Suprapubic skin (tissue), 4 donors: ENCODE data around the gene PLEKHB2. TPM values are rescaled to one million over a fixed set of nuclear protein-coding genes. Genes with fewer than 3 reads are reported as not detected.
"Not testable (repeated sequence)": the region's sequence is repeated elsewhere in the genome, so short reads cannot be mapped to it uniquely, and the experiment has no call there.

ENCODE experiments used
- DNase-seq, 2 donors: peaks; one replicate each; pipeline ENCODE4 v3.0.0-alpha.2; 2019; ENCODE audit warnings: low spot score in 2 of 2
- H3K27ac ChIP-seq: fragments of 200-600 bp; sonication (generic); one replicate; pipeline ENCODE4 v1.5.1; 2019
- H3K27me3 ChIP-seq: fragments of 200-600 bp; sonication (generic); one replicate; pipeline ENCODE4 v1.5.1; 2019
- H3K36me3 ChIP-seq: fragments of 200-600 bp; sonication (generic); one replicate; pipeline ENCODE4 v1.5.1; 2019
- H3K4me1 ChIP-seq: fragments of 200-600 bp; sonication (generic); one replicate; pipeline ENCODE4 v1.5.1; 2019
- H3K4me3 ChIP-seq: fragments of 200-600 bp; sonication (generic); one replicate; pipeline ENCODE4 v1.5.1; 2019; ENCODE audit warnings: mild to moderate bottlenecking
- H3K9me3 ChIP-seq: fragments of 200-600 bp; sonication (generic); one replicate; pipeline ENCODE4 v1.5.1; 2019
- CTCF ChIP-seq, 2 donors: fragments of 200-600 bp in 1 of 2; fragments of 450-650 bp in 1 of 2; sonication (generic) in 1 of 2; IDR thresholded peaks; one replicate each; pipeline ENCODE4 v1.5.1; 2016 to 2019; ENCODE audit warnings: antibody characterized with exemption in 2 of 2, mild to moderate bottlenecking in 1 of 2, moderate library complexity in 1 of 2
- EP300 ChIP-seq: sonication (generic); formaldehyde crosslinking; IDR thresholded peaks from one replicate; pipeline ENCODE4 v1.6.1; 2017; ENCODE audit warnings: antibody characterized with exemption
- POLR2A ChIP-seq, 2 donors: fragments of 450-650 bp; IDR thresholded peaks; one replicate each; pipeline ENCODE4 v1.6.1; 2017; ENCODE audit warnings: antibody characterized with exemption in 2 of 2, mild to moderate bottlenecking in 2 of 2, moderate library complexity in 2 of 2
- POLR2AphosphoS5 ChIP-seq, 3 donors: sonication (generic); formaldehyde crosslinking; IDR thresholded peaks; one replicate each; pipeline ENCODE4 v1.6.1; 2017; ENCODE audit warnings: antibody characterized with exemption in 3 of 3
- WGBS: methylation state at CpG from one replicate; pipeline ENCODE4 v1.1.5; 2018; 5-methylcytosine and 5-hydroxymethylcytosine counted together
- total RNA-seq, 4 donors: library from RNA; depleted of rRNA; stranded (reverse); fragments of >200 nt; gene quantifications; one replicate each; pipeline ENCODE4 v1.1.0, GENCODE V29; 2016

PLEKHB2 gene
- total RNA-seq, 4 donors from 2014 or later: 44.9 to 59.9 (median 54.4) TPM

GRCh38 chr2:131145040-131145439 is 39.9 kb downstream of the PLEKHB2 start:
- peaks cover 84% of the 10 kb centered on the region for H3K36me3 ChIP-seq
- no peak overlapping the region for H3K27ac ChIP-seq
- H3K4me1 ChIP-seq: no peaks in the 10 kb centered on the region
- no peaks in the 10 kb centered on the region for H3K9me3 ChIP-seq
- WGBS: 100% methylated on average over 2 of the region's 2 CpGs
- no peak for TF ChIP-seq EP300
- TF ChIP-seq POLR2A (IDR thresholded peaks at IDR 0.05): no peak
- TF ChIP-seq CTCF (IDR thresholded peaks at IDR 0.05): no peak
- no peak for TF ChIP-seq POLR2AphosphoS5 (IDR thresholded peaks at IDR 0.05)
- DNase-seq: no peak
- H3K4me3 ChIP-seq: no peak overlapping the region
- no peaks in the 10 kb centered on the region for H3K27me3 ChIP-seq

GRCh38 chr2:131146231-131146630 is 41.1 kb downstream of the PLEKHB2 start:
- Histone ChIP-seq H3K27me3 (no peaks in the 10 kb centered on the region), H3K9me3 (no peaks in the 10 kb centered on the region), H3K4me3 (no peak overlapping the region), H3K36me3 (peaks cover 82% of the 10 kb centered on the region), H3K27ac (no peak overlapping the region), H3K4me1 (no peaks in the 10 kb centered on the region)
- TF ChIP-seq POLR2A (IDR thresholded peaks at IDR 0.05) (no peak), CTCF (IDR thresholded peaks at IDR 0.05) (no peak)
- no peak for DNase-seq
- 88% methylated on average over 7 of the region's 7 CpGs for WGBS

- Histone ChIP-seq H3K27ac (no peak overlapping the region), H3K27me3 (no peaks in the 10 kb centered on the region), H3K4me1 (no peaks in the 10 kb centered on the region), H3K9me3 (no peaks in the 10 kb centered on the region), H3K36me3 (peaks cover 77% of the 10 kb centered on the region), H3K4me3 (no peak overlapping the region)
- 77% methylated on average over 1 of the region's 1 CpG for WGBS
- TF ChIP-seq EP300 (no peak), POLR2AphosphoS5 (IDR thresholded peaks at IDR 0.05) (no peak), POLR2A (IDR thresholded peaks at IDR 0.05) (no peak), CTCF (IDR thresholded peaks at IDR 0.05) (no peak)
- DNase-seq: no peak
Measured at GRCh38 chr2:131146749-131147148, 41.6 kb downstream of the PLEKHB2 start.

- WGBS: 69% methylated on average over 3 of the region's 3 CpGs
- no peak for DNase-seq
- TF ChIP-seq EP300 (no peak), CTCF (IDR thresholded peaks at IDR 0.05) (no peak), POLR2AphosphoS5 (IDR thresholded peaks at IDR 0.05) (no peak), POLR2A (IDR thresholded peaks at IDR 0.05) (no peak)
- H3K27ac ChIP-seq: no peak overlapping the region
- no peaks in the 10 kb centered on the region for H3K9me3 ChIP-seq
- H3K4me3 ChIP-seq: no peak overlapping the region
- H3K27me3 ChIP-seq: no peaks in the 10 kb centered on the region
- H3K36me3 ChIP-seq: peaks cover 65% of the 10 kb centered on the region
- H3K4me1 ChIP-seq: no peaks in the 10 kb centered on the region
Measured at GRCh38 chr2:131148426-131148825, 43.3 kb downstream of the PLEKHB2 start.

- not testable (repeated sequence) for H3K4me1 ChIP-seq, DNase-seq, H3K27me3 ChIP-seq, H3K4me3 ChIP-seq, H3K9me3 ChIP-seq, H3K27ac ChIP-seq
- H3K36me3 ChIP-seq: peaks cover 50% of the 10 kb centered on the region
- WGBS: 95% methylated on average over 9 of the region's 9 CpGs
Measured at GRCh38 chr2:131150109-131150508, 45.0 kb downstream of the PLEKHB2 start.

GRCh38 chr2:131151398-131151797 is 46.3 kb downstream of the PLEKHB2 start:
- H3K4me3 ChIP-seq: no peak overlapping the region
- no peaks in the 10 kb centered on the region for H3K27me3 ChIP-seq
- no peaks in the 10 kb centered on the region for H3K4me1 ChIP-seq
- H3K27ac ChIP-seq: no peak overlapping the region
- no peak for DNase-seq
- TF ChIP-seq CTCF (IDR thresholded peaks at IDR 0.05): no peak
- no peak for TF ChIP-seq POLR2A (IDR thresholded peaks at IDR 0.05)
- no peak for TF ChIP-seq POLR2AphosphoS5 (IDR thresholded peaks at IDR 0.05)
- TF ChIP-seq EP300: no peak
- H3K9me3 ChIP-seq: no peaks in the 10 kb centered on the region
- WGBS: 77% methylated on average over 6 of the region's 6 CpGs
- H3K36me3 ChIP-seq: peaks cover 44% of the 10 kb centered on the region
